GM12892 (cell line): ENCODE data around the gene SLC13A3.

Experiments used
- DNase-seq: peaks from one replicate; pipeline ENCODE4 v3.0.0; 2011; ENCODE audit not compliant: insufficient read length
- FAIRE-seq: peaks from 2 replicates; lab custom pipeline; 2011; peaks lifted over from hg19 to GRCh38; lab: Jason Lieb, UNC
- POLR2A ChIP-seq: IDR thresholded peaks from 2 replicates; pipeline ENCODE4 v1.6.1; 2011; ENCODE audit warnings: low read depth, low read length, control low read depth
- POLR2AphosphoS5 ChIP-seq: IDR thresholded peaks from 2 replicates; pipeline ENCODE4 v1.6.1; 2011; ENCODE audit warnings: low read depth, low read length, control low read depth
- TAF1 ChIP-seq: IDR thresholded peaks from 2 replicates; pipeline ENCODE4 v1.6.1; 2011; ENCODE audit warnings: low read depth, mild to moderate bottlenecking, control low read depth, low read length, borderline replicate concordance

The SLC13A3 gene

DNA sequence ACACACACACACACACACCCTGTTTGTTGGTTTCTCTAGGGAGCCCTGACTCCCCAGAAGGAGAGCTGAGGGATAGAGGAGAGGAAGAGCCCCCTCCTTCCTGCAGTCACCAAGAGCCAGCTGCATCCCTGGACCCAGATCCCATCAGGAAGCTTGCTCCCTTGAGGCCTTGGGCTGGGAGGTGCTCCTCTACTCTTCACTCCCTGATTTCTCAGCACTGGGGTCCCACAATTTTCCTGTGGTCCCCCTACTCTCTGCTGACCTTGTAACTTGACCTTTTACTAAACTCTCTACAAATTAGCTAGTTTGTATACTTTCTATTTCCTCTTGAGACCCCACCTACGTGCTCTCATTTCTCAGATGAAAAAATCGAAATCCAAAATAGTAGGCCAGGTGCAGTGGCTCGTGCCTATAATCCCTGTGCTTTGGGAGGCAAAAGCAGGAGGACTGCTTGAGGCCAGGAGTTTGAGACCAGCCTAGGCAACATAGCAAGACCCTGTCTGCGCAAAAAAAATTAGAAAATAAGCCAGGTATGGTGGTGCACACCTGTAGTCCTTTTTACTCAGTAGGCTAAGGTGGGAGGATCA is 95.8 kb downstream of the SLC13A3 start:
- DNase-seq: no peak
- no peak for FAIRE-seq
- TF ChIP-seq TAF1 (no peak), POLR2AphosphoS5 (no peak), POLR2A (no peak)

DNA sequence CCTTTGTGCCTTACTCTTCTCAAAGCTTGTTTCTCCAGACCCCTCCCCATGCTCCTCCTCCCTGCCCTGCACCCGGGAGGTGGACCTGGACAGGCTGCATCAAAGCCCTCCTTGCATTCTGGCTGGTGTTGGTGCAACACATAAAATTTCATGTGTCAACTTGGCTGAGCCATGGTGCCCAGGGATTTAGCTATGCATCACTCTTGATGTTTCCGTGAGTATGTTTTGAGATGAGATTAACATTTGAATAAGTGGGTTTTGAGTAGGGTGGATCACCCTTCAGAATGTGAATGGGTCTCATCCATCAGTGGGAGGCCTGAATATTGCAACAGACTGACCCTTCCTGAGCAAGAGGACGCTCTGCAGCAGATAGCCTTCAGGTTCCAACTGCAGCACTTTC is 96.4 kb downstream of the SLC13A3 start:
- FAIRE-seq: peak; percentile 24
- DNase-seq: no peak
- TF ChIP-seq POLR2AphosphoS5 (no peak), TAF1 (no peak)

DNA sequence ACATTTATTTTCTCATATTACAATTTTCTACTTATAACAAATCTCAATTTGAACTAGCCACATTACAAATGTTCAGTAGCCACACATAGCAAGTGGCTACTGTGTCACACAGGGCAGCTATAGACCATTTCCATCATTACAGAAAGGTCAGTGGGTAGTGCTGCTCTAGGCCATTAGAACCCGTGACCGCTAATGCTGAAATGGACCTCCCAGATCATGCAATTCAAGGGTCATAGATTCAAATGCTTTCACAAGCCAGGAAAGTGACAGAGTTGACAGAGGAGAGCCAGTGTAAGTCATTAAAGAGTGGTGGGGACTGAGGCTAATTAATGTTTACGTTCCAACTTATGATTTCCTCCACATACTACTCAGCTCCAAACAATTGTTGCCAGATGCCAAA is 97.3 kb downstream of the SLC13A3 start:
- FAIRE-seq (peak; percentile 38), DNase-seq (no peak)
- TF ChIP-seq TAF1 (no peak), POLR2A (no peak), POLR2AphosphoS5 (no peak)

DNA sequence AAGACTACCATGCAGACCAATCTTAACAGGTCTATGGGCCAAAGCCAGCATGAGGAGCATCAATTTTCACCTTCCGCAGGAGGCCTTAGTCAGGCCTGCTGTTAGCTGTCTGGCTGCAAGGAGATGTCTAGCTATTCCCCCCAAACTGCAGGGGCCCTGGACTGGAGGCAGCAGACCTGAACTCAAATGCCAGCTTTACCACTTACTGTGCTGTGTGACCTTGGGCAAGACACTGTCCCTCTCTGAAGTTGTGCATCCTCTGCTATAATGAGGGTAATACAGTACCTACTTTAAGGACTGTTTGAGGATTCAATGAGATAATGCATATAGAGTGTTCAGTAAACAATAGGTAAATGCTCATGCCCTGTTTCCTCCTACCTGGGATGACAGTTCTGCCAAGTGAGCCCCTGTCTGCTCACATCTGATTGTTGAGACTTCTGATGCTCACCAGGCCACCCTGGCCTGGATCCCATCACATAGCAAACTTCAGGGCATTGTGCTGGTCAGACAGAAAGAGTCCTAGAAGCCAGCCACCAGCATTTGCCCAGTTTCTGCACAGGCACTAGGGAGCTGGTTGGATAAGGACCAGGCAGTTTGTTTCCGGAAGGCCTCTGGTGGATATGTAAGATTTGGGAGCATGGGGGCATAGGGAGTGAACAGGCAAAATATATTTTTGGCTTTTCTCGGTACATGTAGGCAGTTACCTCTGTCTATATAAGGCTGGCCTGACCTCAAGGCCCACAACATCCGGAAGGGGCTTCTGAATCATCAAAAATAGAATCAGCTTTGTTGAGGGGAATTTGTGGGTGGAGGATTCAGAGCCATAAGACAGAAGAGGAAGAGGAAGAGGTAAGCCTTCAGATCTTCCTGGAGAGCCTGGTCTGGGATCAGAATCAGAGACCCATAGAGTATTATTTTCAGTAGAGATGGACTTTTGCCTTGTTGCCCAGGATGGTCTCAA is 98.5 kb downstream of the SLC13A3 start:
- peak; percentile 34 for DNase-seq
- peak; percentile 93 for FAIRE-seq
- peak; percentile 7; the same call in 1 of the 2 replicates for TF ChIP-seq POLR2A
- no peak for TF ChIP-seq TAF1
- 0 out of 2 replicates have a peak, but pooled peaks have one; percentile 55 for TF ChIP-seq POLR2AphosphoS5

DNA sequence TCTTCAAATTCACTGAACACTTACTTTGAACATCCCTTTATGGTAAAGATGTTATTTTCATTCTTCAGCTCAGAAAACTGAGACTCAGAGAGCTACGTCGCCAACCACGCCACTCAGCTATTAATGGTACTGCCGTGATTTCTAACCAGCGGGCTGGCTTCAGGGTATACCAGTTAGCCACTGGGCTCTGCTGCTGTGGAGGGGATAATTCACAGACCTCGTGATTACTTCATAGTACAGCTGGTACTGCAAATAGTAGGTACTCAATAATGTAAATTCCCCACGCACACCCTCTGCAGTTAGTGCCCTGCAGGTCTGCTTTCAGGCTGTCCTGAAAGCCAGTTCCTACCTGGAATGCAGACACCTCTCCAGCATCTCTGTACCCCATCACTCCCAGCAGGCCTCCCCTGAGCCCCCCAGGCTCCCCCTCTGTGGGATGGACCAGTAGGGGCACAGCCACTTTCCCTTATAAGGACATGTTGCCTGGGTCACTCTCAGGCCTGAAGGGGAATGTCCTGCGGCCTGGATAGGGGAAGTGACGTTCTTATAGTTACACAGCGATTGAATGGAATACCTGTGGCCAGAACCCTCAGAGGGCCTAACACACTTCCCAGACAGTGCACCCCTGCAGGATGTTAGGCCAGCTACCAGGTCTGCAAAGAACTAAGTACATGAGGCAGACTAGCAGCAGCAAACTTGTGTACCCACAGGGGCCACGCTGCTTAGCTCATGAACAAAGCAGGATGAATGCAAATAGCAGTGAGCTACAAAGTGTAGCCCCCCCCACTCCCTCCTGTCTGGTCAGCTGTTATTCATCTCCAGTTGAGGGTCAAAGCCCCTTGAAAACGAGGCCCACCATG is 99.5 kb downstream of the SLC13A3 start:
- FAIRE-seq: peak; percentile 87
- TF ChIP-seq POLR2AphosphoS5 (peak; percentile 62), TAF1 (no peak; the same call in 1 of the 2 replicates), POLR2A (peak; percentile 74)
- no peak for DNase-seq

DNA sequence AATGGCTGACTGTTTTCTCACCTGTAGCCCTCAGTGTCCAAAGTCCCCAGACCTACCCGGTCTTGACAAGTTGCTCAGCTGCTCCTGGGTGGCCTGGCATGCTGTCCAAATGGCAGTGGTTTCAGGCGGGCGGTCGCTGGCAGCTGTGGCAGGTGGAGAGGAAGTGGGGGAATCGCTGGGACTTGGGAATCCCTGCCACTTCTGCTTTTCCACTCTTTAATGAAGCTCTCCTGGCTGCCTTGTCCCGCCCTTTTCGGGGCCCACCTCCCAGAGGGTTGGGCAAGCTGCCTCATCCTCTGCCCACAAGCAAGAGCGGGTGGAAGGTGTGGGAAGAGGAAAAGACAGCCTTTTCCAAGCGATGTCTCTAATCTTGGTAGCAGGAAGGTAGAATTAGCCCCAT is 100.8 kb downstream of the SLC13A3 start, which contains the start of gene OCSTAMP:
Gene OCSTAMP, minus strand, starts transcription at position 194 of the 400 bp plus-strand sequence. Its CDS starts 94 bp downstream, at position 100.
- FAIRE-seq: peak; percentile 44

DNA sequence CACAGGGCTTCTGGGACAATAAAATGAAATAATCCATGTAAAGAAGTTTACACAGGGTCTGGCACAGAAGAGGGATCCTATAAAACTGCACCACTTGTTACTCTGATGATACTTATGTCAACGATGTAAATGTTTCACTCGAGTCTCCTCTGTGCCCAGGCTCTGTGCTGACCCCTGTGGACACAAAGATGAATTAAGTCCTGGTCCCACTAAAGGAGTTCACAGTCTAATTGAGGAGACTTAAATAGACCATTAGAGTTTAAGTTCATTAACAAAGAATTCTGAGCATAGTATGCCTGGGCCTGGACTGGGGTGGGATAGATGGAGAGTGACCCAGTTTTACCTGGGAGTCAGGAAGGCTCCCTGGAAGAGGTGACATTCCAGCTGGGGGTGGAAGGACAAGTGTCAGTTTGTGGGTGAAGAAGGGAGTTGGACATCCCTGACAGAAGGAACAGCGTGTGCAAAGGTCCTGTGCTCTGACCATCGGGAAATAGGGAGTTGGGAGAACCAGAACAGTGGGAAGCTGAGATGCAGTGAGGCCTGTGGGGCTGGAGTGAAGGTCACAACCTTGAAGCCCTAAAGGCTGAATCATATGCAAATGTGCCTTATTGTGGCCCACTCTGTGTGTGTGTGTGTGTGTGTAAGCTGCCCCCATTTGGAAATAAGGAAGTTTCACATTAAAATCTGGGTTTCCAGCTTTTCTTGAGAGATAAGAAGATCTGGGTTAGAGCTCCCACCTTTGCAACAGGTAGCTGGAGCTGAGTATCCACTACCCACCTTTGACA is 101.9 kb downstream of the SLC13A3 start:
- no peak for FAIRE-seq
- DNase-seq: no peak
- TF ChIP-seq POLR2A: no peak
- TF ChIP-seq TAF1: no peak
- TF ChIP-seq POLR2AphosphoS5: no peak

More for the DNA sequence above, 100.8 kb downstream of the SLC13A3 start, which contains the start of gene OCSTAMP:
- no peak for DNase-seq
- TF ChIP-seq POLR2A (no peak), POLR2AphosphoS5 (no peak), TAF1 (no peak)

DNA sequence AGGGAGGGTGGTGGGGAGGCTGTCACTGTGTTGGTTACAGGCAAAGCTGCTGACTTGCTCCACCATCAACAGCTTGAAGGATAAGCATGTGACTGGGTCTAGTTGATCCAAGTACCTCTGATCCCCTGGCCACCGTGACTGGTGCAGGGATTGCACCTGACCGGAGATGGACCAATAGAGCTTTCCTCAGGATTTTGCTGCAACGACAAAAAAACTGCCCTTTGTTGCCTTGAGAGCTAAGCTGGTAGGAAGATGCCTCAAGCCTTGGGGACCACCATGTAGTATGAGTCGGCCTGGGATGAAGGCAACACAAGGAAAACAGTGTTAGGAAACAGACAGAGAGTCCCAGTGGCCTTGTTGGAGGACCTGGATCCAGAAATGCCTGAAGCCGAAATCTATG is 102.6 kb downstream of the SLC13A3 start:
- no peak for FAIRE-seq
- TF ChIP-seq TAF1: no peak
- no peak for TF ChIP-seq POLR2A
- TF ChIP-seq POLR2AphosphoS5: no peak
- no peak for DNase-seq

DNA sequence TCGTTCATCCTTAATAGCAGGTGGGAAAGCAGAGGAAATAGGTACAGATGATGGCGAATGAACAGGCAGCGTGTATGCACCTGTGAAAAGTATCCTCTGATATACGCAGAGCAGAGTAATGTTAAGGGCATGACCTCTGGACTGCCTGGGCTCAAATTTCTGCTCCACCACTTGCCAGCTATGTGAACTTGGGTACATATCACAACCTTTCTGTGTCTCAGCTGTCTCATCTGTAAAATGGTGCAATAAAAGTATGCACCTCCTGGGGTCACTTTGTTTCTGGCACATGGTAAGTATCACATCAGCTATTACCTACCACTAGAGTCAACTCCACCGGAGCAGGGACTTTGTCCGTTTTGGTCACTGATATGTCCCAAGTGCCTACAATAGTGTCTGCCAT is 103.3 kb downstream of the SLC13A3 start:
- no peak for TF ChIP-seq TAF1
- FAIRE-seq (no peak), DNase-seq (no peak)

DNA sequence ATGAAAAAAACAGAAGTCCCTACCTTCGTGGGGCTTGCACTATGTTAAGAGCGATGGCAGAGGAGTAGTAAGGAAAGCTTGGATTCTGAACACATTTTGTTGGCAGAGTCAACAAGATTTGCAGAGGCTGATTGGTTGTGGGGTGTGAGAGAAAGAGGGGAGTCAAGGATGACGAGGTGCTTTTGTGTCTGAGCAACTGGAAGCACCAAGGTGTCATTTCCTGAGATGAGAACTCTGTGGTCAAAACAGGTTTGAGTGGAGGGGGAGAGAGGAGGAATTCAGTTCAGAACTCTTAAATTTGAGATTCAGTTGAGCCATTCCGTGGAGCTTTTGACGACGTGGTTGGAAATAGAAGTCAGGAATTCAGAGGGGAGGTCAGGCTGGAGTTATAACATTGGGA is 104.3 kb downstream of the SLC13A3 start:
- TF ChIP-seq TAF1 (no peak), POLR2A (no peak), POLR2AphosphoS5 (no peak)
- FAIRE-seq (no peak), DNase-seq (no peak)

DNA sequence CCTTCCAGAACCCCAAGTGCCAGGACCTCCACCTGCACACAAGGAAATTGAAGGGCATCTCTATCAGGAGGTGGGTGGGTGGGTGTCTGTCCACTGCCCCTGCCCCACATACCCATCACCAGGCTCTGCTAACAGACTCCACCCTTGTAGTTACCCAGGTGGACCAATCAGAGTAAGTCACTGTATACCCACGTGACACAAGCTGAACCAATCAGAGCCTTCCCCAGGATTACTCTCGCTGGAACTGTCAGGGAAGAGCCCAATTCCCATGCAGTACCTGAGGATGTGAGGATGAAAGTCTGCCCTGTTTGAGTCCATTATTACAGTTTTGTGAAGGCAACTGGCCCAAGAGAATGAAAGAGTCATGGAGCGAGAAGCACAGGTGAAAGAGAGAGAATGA is 105.0 kb downstream of the SLC13A3 start:
- DNase-seq (no peak), FAIRE-seq (no peak)
- TF ChIP-seq POLR2AphosphoS5 (no peak), TAF1 (no peak), POLR2A (no peak)
